ENCODE measurements around the gene ZFYVE28.
A peak's percentile ranks its signal among the peaks of the same experiment; 100 is the strongest.

The ZFYVE28 gene

DNA sequence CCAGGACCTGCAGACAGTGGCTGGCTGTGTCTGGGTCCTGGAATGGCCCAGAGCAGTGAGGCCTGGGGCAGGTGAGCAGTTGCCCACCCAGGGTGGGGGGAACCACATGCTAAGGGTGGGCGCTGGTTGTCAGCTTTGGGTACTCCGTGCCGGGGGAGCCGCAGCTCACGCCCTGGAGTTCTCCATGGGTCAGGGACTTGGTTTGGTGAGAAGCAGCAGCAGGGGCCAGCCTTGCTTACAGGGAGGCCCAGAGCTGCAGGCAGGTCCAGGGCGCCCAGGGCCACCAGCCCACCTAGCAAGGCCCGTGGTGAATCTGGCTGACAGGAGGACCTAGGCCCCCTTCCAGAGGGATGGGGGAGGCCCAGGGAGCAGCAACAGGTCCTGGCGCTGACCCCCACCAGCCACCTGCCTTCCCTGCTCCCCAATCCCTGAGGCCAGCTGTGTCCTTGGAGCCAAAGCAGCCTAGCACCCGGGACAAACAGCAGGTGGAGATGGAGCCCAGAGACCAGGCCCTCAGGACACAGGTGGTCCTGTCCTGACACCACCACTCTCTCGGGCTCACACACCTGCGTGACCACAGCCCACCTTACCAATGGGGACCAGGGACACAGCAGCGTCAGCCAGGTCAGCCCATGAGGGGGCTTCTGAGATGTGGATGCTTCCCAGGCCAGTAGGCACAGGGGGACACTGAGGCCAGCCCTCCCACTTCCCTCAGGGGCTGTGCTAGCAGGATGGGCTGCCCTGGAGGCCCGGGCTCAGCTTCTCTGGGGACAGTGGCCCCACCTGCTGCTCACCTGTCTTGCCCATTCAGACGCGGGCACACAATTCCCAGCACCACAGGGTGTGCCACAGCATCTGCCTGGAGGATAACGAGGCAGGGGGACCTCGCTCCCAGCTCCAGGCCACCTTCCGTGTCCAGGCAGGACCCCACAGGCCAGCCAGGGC lies 160.1 kb downstream of the ZFYVE28 start:
- no peaks in the 10 kb centered on the region for H3K9me3 ChIP-seq (ENCODE audit: control insufficient read depth, low read length)
- no peak overlapping the region for H3K27ac ChIP-seq
- no peak overlapping the region for H3K4me3 ChIP-seq (ENCODE audit: low read depth, low read length)
- H3K36me3 ChIP-seq (ENCODE audit: control insufficient read depth, insufficient read depth, low read length): no peaks in the 10 kb centered on the region
- H3K9ac ChIP-seq: no peak overlapping the region
- no peaks in the 10 kb centered on the region for H3K27me3 ChIP-seq (ENCODE audit: control insufficient read depth, insufficient read depth, low read length)
- H3K79me2 ChIP-seq: peaks cover 5% of the 10 kb centered on the region
- peaks cover 12% of the 10 kb centered on the region for H3K4me1 ChIP-seq
- H3K4me2 ChIP-seq (ENCODE audit: low read length): no peak overlapping the region
- H2AFZ ChIP-seq: no peak overlapping the region
- TF ChIP-seq, protein P1, sequence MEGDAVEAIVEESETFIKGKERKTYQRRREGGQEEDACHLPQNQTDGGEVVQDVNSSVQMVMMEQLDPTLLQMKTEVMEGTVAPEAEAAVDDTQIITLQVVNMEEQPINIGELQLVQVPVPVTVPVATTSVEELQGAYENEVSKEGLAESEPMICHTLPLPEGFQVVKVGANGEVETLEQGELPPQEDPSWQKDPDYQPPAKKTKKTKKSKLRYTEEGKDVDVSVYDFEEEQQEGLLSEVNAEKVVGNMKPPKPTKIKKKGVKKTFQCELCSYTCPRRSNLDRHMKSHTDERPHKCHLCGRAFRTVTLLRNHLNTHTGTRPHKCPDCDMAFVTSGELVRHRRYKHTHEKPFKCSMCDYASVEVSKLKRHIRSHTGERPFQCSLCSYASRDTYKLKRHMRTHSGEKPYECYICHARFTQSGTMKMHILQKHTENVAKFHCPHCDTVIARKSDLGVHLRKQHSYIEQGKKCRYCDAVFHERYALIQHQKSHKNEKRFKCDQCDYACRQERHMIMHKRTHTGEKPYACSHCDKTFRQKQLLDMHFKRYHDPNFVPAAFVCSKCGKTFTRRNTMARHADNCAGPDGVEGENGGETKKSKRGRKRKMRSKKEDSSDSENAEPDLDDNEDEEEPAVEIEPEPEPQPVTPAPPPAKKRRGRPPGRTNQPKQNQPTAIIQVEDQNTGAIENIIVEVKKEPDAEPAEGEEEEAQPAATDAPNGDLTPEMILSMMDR (IDR thresholded peaks at IDR 0.05): no peak

DNA sequence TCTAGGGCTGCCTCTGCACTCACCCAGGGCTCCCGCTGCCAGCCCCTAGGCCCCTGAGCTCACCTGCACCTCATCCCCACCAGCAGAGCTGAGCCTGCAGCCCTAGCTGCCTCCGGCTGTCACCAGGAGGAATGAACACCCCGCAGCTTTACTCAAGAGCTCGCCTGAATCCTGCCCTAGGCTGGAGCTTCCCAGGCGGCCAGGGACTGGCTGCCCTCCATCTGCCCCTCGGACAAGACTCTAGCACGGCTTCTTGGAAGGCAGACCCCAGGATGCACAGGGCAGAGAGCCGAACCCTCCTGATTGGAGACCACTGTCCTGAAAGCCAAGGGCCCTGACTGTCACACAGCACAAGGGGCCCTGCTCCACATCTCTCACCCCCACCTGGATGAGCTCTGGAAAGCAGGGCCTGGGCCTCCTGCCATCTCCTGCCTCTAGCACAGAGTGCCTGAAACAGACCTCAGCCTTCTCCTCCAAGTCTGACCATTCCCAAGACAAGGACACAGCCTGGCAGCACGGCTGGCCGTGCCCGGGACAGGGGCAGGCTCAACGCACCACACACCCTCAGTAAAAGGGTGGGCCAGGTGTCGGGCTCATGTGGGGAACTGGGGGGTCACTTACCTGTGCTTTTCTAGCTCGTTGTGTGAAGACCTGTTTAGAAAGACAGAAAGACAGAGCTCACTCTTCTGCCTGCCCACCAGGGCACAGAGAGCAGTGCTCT lies 160.9 kb downstream of the ZFYVE28 start:
- H3K36me3 ChIP-seq (ENCODE audit: control insufficient read depth, insufficient read depth, low read length): no peaks in the 10 kb centered on the region
- no peak overlapping the region for H3K9ac ChIP-seq
- H3K27ac ChIP-seq: peak overlapping the region; percentile 39

DNA sequence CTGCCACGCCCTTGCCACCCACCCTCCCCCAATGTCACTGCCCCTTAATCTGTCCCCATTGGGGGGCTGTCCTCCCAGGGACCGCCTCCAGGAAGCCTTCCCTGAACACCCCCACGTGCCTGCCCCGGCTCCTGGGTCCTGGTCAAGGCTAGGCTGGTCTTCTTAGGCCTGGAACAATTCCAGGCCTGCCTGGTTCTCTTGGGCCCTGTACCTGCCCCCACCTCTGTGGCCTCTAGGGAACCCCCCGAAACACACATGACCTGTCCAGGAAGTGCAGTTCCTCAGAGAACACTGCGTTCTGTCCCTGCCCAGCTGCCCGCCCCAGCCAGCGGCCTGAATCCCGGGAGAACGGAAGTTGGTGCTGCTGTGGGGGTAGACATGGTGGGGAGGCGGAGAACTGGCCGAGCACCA lies 161.7 kb downstream of the ZFYVE28 start:
- peak overlapping the region; percentile 39 for H3K27ac ChIP-seq
- H3K9ac ChIP-seq: no peak overlapping the region
- H3K4me2 ChIP-seq (ENCODE audit: low read length): no peak overlapping the region
- no peaks in the 10 kb centered on the region for H3K27me3 ChIP-seq (ENCODE audit: control insufficient read depth, insufficient read depth, low read length)
- no peaks in the 10 kb centered on the region for H3K9me3 ChIP-seq (ENCODE audit: control insufficient read depth, low read length)
- H3K79me2 ChIP-seq: peaks cover 5% of the 10 kb centered on the region
- no peaks in the 10 kb centered on the region for H3K36me3 ChIP-seq (ENCODE audit: control insufficient read depth, insufficient read depth, low read length)
- H3K4me3 ChIP-seq (ENCODE audit: low read depth, low read length): no peak overlapping the region
- peaks cover 12% of the 10 kb centered on the region for H3K4me1 ChIP-seq
- TF ChIP-seq, protein P1 (IDR thresholded peaks at IDR 0.05): no peak
- H2AFZ ChIP-seq: no peak overlapping the region

More for the DNA sequence above, 160.9 kb downstream of the ZFYVE28 start:
- no peak overlapping the region for H3K4me3 ChIP-seq (ENCODE audit: low read depth, low read length)
- TF ChIP-seq, protein P1 (IDR thresholded peaks at IDR 0.05): no peak
- H3K9me3 ChIP-seq (ENCODE audit: control insufficient read depth, low read length): no peaks in the 10 kb centered on the region
- H3K79me2 ChIP-seq: peaks cover 5% of the 10 kb centered on the region
- H3K4me2 ChIP-seq (ENCODE audit: low read length): no peak overlapping the region
- H3K4me1 ChIP-seq: peaks cover 12% of the 10 kb centered on the region
- no peaks in the 10 kb centered on the region for H3K27me3 ChIP-seq (ENCODE audit: control insufficient read depth, insufficient read depth, low read length)
- H2AFZ ChIP-seq: no peak overlapping the region

DNA sequence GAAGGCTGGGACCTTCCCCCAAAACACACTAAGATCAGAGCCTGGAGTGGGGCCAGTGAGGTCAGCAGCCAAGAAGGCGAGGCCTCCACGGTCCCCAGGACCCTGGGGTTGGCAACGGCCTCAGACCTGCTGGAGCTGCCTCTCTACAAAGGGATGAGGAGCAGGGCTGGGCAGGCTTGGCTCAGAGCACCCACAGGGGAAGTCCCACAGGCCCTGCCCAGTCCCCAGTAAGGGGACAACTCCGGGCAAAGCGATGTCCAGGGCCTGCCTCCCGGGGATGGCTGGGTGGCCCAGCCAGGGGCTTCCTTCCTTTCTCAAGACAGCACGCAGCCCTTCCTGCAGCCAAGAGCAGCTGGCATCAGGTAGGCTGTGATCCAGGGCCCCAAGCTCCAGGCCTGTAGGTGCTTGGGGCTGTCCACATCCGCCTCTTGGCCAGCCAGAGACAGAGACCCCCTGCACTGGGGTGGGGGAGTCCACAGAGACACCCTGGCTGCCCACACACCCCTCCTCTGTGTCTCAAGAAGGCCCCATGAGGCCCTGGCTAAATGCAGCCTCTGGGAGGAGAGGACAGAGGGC lies 162.2 kb downstream of the ZFYVE28 start:
- H3K4me3 ChIP-seq (ENCODE audit: low read depth, low read length): no peak overlapping the region
- H3K9ac ChIP-seq: no peak overlapping the region

More for the DNA sequence above, 162.2 kb downstream of the ZFYVE28 start:
- Histone ChIP-seq H3K79me2 (peaks cover 5% of the 10 kb centered on the region), H3K36me3 (ENCODE audit: control insufficient read depth, insufficient read depth, low read length) (no peaks in the 10 kb centered on the region), H3K27me3 (ENCODE audit: control insufficient read depth, insufficient read depth, low read length) (no peaks in the 10 kb centered on the region), H3K4me1 (peaks cover 12% of the 10 kb centered on the region), H3K27ac (peak overlapping the region; percentile 39), H2AFZ (no peak overlapping the region), H3K4me2 (ENCODE audit: low read length) (no peak overlapping the region), H3K9me3 (ENCODE audit: control insufficient read depth, low read length) (no peaks in the 10 kb centered on the region)
- TF ChIP-seq, protein P1 (IDR thresholded peaks at IDR 0.05): no peak
